IgD-negative memory B cell (primary cell): ENCODE data around the gene KCNAB2. TPM values are rescaled to one million over a fixed set of nuclear protein-coding genes. Genes with fewer than 3 reads are reported as not detected.
A peak's percentile ranks its signal among the peaks of the same experiment; 100 is the strongest.

Source experiments
- H3K27ac Mint-ChIP-seq, 3 donors: one replicate each; pipeline ENCODE4 v1.8.0; 2020 to 2022; ENCODE audit warnings: mild to moderate bottlenecking in 3 of 3, mixed read lengths in 3 of 3, moderate library complexity in 1 of 3
- H3K27me3 Mint-ChIP-seq: one replicate; pipeline ENCODE4 v1.8.0; 2021; ENCODE audit warnings: mixed read lengths
- H3K36me3 Mint-ChIP-seq: one replicate; pipeline ENCODE4 v1.8.0; 2020; ENCODE audit warnings: mild to moderate bottlenecking, mixed read lengths
- H3K4me1 Mint-ChIP-seq, 3 donors: one replicate each; pipeline ENCODE4 v1.8.0; 2020 to 2022; ENCODE audit warnings: mixed read lengths in 3 of 3, mild to moderate bottlenecking in 1 of 3
- H3K4me3 Mint-ChIP-seq, 4 donors: one replicate each; pipeline ENCODE4 v1.8.0; 2020 to 2022; ENCODE audit warnings: mild to moderate bottlenecking in 4 of 4, mixed read lengths in 4 of 4, moderate library complexity in 3 of 4
- H3K9me3 Mint-ChIP-seq, 3 donors: one replicate each; pipeline ENCODE4 v1.8.0; 2020 to 2021; ENCODE audit warnings: mixed read lengths in 3 of 3, mild to moderate bottlenecking in 1 of 3
- polyA plus RNA-seq: library from polyadenylated mRNA; unstranded; fragments of 300-500 nt; fragmentation: Illumina TruSeq; gene quantifications from one replicate; pipeline ENCODE4 v1.2.3, GENCODE V29; 2021

KCNAB2 gene
- polyA plus RNA-seq, 1 donor from 2014 or later: 20.4 TPM

- Mint-ChIP-seq H3K27ac (no peak overlapping the region), H3K4me3 (peak overlapping the region in 1 of 4 donors; percentile 74), H3K4me1 (peaks cover 0 to 5% (median 0%) of the 10 kb centered on the region in 3 donors), H3K9me3 (peaks cover 6 to 8% (median 8%) of the 10 kb centered on the region in 3 donors), H3K36me3 (no peaks in the 10 kb centered on the region), H3K27me3 (peaks cover 11% of the 10 kb centered on the region)
These were observed 83.6 kb downstream of the KCNAB2 start for GRCh38 chr1:6129313-6129712.

GRCh38 chr1:6130036-6130435, 84.3 kb downstream of the KCNAB2 start:
- Mint-ChIP-seq H3K36me3 (no peaks in the 10 kb centered on the region), H3K4me3 (no peak overlapping the region), H3K27ac (no peak overlapping the region), H3K4me1 (peaks cover 0 to 5% (median 0%) of the 10 kb centered on the region in 3 donors), H3K27me3 (peaks cover 8% of the 10 kb centered on the region), H3K9me3 (peaks cover 6 to 8% (median 8%) of the 10 kb centered on the region in 3 donors)

GRCh38 chr1:6130596-6130995, 84.9 kb downstream of the KCNAB2 start:
- Mint-ChIP-seq H3K4me1 (peaks cover 0 to 5% (median 0%) of the 10 kb centered on the region in 3 donors), H3K4me3 (no peak overlapping the region), H3K36me3 (no peaks in the 10 kb centered on the region), H3K9me3 (peaks cover 6 to 8% (median 8%) of the 10 kb centered on the region in 3 donors), H3K27me3 (peaks cover 8% of the 10 kb centered on the region), H3K27ac (no peak overlapping the region)

- no peak overlapping the region for H3K4me3 Mint-ChIP-seq
- no peaks in the 10 kb centered on the region for H3K36me3 Mint-ChIP-seq
- peaks cover 6 to 8% (median 8%) of the 10 kb centered on the region in 3 donors for H3K9me3 Mint-ChIP-seq
- no peak overlapping the region for H3K27ac Mint-ChIP-seq
- peaks cover 4% of the 10 kb centered on the region for H3K27me3 Mint-ChIP-seq
- H3K4me1 Mint-ChIP-seq: peaks cover 0 to 5% (median 0%) of the 10 kb centered on the region in 3 donors
These were observed 85.9 kb downstream of the KCNAB2 start for GRCh38 chr1:6131561-6131960.

- peak overlapping the region in 1 of 3 donors; percentile 40 for H3K27ac Mint-ChIP-seq
- H3K4me3 Mint-ChIP-seq: no peak overlapping the region
- peaks cover 5% of the 10 kb centered on the region for H3K27me3 Mint-ChIP-seq
- peaks cover 0 to 3% (median 0%) of the 10 kb centered on the region in 3 donors for H3K4me1 Mint-ChIP-seq
- peaks cover 5 to 8% (median 8%) of the 10 kb centered on the region in 3 donors for H3K9me3 Mint-ChIP-seq
- no peaks in the 10 kb centered on the region for H3K36me3 Mint-ChIP-seq
These were observed 87.6 kb downstream of the KCNAB2 start for GRCh38 chr1:6133146-6133895.

GRCh38 chr1:6134206-6134605, 88.5 kb downstream of the KCNAB2 start:
- Mint-ChIP-seq H3K36me3 (no peaks in the 10 kb centered on the region), H3K4me1 (peaks cover 0 to 3% (median 0%) of the 10 kb centered on the region in 3 donors), H3K4me3 (no peak overlapping the region), H3K9me3 (peaks cover 5 to 8% (median 8%) of the 10 kb centered on the region in 3 donors), H3K27me3 (peaks cover 5% of the 10 kb centered on the region), H3K27ac (no peak overlapping the region)

GRCh38 chr1:6134741-6135510, 89.2 kb downstream of the KCNAB2 start:
- Mint-ChIP-seq H3K4me3 (no peak overlapping the region), H3K9me3 (peaks cover 5 to 8% (median 8%) of the 10 kb centered on the region in 3 donors), H3K27ac (peak overlapping the region in 1 of 3 donors; percentile 76), H3K4me1 (peaks cover 0 to 3% (median 0%) of the 10 kb centered on the region in 3 donors), H3K27me3 (peaks cover 6% of the 10 kb centered on the region), H3K36me3 (no peaks in the 10 kb centered on the region)

- Mint-ChIP-seq H3K4me3 (no peak overlapping the region), H3K36me3 (no peaks in the 10 kb centered on the region), H3K4me1 (peaks cover 0 to 3% (median 0%) of the 10 kb centered on the region in 3 donors), H3K27ac (no peak overlapping the region), H3K9me3 (peaks cover 5 to 8% (median 8%) of the 10 kb centered on the region in 3 donors), H3K27me3 (peaks cover 6% of the 10 kb centered on the region)
These were observed 91.0 kb downstream of the KCNAB2 start for GRCh38 chr1:6136516-6137220.

GRCh38 chr1:6137758-6138157, 92.1 kb downstream of the KCNAB2 start:
- H3K4me3 Mint-ChIP-seq: no peak overlapping the region
- H3K27me3 Mint-ChIP-seq: peaks cover 9% of the 10 kb centered on the region
- no peaks in the 10 kb centered on the region for H3K4me1 Mint-ChIP-seq
- no peaks in the 10 kb centered on the region for H3K36me3 Mint-ChIP-seq
- peaks cover 0 to under 1% (median 0%) of the 10 kb centered on the region in 3 donors for H3K9me3 Mint-ChIP-seq
- H3K27ac Mint-ChIP-seq: no peak overlapping the region

- Mint-ChIP-seq H3K27ac (no peak overlapping the region), H3K36me3 (no peaks in the 10 kb centered on the region), H3K9me3 (no peaks in the 10 kb centered on the region), H3K27me3 (peaks cover 10% of the 10 kb centered on the region), H3K4me1 (no peaks in the 10 kb centered on the region), H3K4me3 (no peak overlapping the region)
These were observed 94.7 kb downstream of the KCNAB2 start for GRCh38 chr1:6140413-6140812.

GRCh38 chr1:6141592-6141991, 95.9 kb downstream of the KCNAB2 start:
- H3K9me3 Mint-ChIP-seq: no peaks in the 10 kb centered on the region
- no peaks in the 10 kb centered on the region for H3K4me1 Mint-ChIP-seq
- H3K27me3 Mint-ChIP-seq: peaks cover 13% of the 10 kb centered on the region
- H3K27ac Mint-ChIP-seq: no peak overlapping the region
- H3K36me3 Mint-ChIP-seq: no peaks in the 10 kb centered on the region
- H3K4me3 Mint-ChIP-seq: no peak overlapping the region

- H3K36me3 Mint-ChIP-seq: no peaks in the 10 kb centered on the region
- no peak overlapping the region for H3K4me3 Mint-ChIP-seq
- H3K4me1 Mint-ChIP-seq: no peaks in the 10 kb centered on the region
- H3K27me3 Mint-ChIP-seq: peaks cover 14% of the 10 kb centered on the region
- no peaks in the 10 kb centered on the region for H3K9me3 Mint-ChIP-seq
- no peak overlapping the region for H3K27ac Mint-ChIP-seq
These were observed 96.4 kb downstream of the KCNAB2 start for GRCh38 chr1:6142036-6142621.

GRCh38 chr1:6142734-6143133, 97.0 kb downstream of the KCNAB2 start:
- Mint-ChIP-seq H3K9me3 (no peaks in the 10 kb centered on the region), H3K36me3 (no peaks in the 10 kb centered on the region), H3K4me1 (no peaks in the 10 kb centered on the region), H3K27me3 (peaks cover 11% of the 10 kb centered on the region), H3K4me3 (no peak overlapping the region), H3K27ac (no peak overlapping the region)

- H3K27me3 Mint-ChIP-seq: peaks cover 16% of the 10 kb centered on the region
- no peaks in the 10 kb centered on the region for H3K36me3 Mint-ChIP-seq
These were observed 97.7 kb downstream of the KCNAB2 start for GRCh38 chr1:6143395-6143794.

More at GRCh38 chr1:6143395-6143794, 97.7 kb downstream of the KCNAB2 start:
- H3K27ac Mint-ChIP-seq: no peak overlapping the region
- peaks cover 0 to under 1% (median 0%) of the 10 kb centered on the region in 3 donors for H3K9me3 Mint-ChIP-seq
- no peak overlapping the region for H3K4me3 Mint-ChIP-seq
- peaks cover 0 to 2% (median 1%) of the 10 kb centered on the region in 3 donors for H3K4me1 Mint-ChIP-seq
